Activated naive CD4-positive, alpha-beta T cell treated with anti-CD3 and anti-CD28 coated beads, Interleukin-2, amount 50 U/mL, for 16 hours (primary cell): ENCODE results near the gene TOMM5.

Experiments
- DNase-seq: peaks from one replicate; pipeline ENCODE4 v3.0.0-alpha.2; 2020

Gene TOMM5

GRCh38 chr9:37561682-37562081, 30.7 kb downstream of the TOMM5 start:
- no peak for DNase-seq

GRCh38 chr9:37559855-37560592, 32.4 kb downstream of the TOMM5 start:
- DNase-seq, result no peak

- no peak for DNase-seq
These were observed 33.3 kb downstream of the TOMM5 start for GRCh38 chr9:37559125-37559524.

- DNase-seq, result no peak
These were observed 36.6 kb downstream of the TOMM5 start for GRCh38 chr9:37555786-37556185.

GRCh38 chr9:37554318-37554717, 38.1 kb downstream of the TOMM5 start:
- no peak for DNase-seq

GRCh38 chr9:37551888-37552287, 40.5 kb downstream of the TOMM5 start:
- DNase-seq, result no peak

GRCh38 chr9:37551468-37551867, 40.9 kb downstream of the TOMM5 start:
- DNase-seq, result no peak

GRCh38 chr9:37550781-37551180, 41.6 kb downstream of the TOMM5 start:
- DNase-seq, result no peak

- DNase-seq, result no peak
These were observed 42.9 kb downstream of the TOMM5 start for GRCh38 chr9:37549527-37549926.

GRCh38 chr9:37547328-37547878, 45.0 kb downstream of the TOMM5 start:
- DNase-seq, result no peak

- DNase-seq, result no peak
These were observed 48.9 kb downstream of the TOMM5 start for GRCh38 chr9:37543468-37543867.

- DNase-seq, result no peak
These were observed 49.5 kb downstream of the TOMM5 start for GRCh38 chr9:37542895-37543294.

GRCh38 chr9:37542488-37542887, 49.9 kb downstream of the TOMM5 start:
- DNase-seq, result no peak

- DNase-seq, result no peak
These were observed 50.9 kb downstream of the TOMM5 start for GRCh38 chr9:37541465-37541864.

GRCh38 chr9:37540634-37541033, 51.8 kb downstream of the TOMM5 start:
- no peak for DNase-seq

- DNase-seq, result no peak
These were observed 52.8 kb downstream of the TOMM5 start for GRCh38 chr9:37539634-37540033.
